ENCODE results near the gene HMCN1.

Gene HMCN1

DNA sequence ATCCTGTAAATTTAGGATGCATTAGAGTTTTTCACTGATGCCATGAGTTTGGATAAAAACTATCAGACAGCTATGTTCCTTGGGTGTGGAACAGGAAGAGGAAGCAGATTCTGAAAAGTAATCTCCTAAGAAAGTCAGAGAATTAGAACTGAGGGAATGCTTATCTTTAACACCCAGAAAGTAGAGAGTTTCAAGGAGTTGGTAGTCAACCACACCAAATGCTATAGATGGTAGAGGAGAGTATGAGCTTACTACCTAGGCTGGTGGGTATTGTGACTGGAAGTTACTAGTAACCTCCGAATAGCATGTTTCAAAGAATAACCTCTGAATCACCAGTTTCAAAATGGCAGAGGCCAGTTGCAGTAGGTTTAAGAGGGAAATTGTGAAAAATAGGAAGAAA lies 288.0 kb downstream of the HMCN1 start:
- no peak overlapping the region for H3K4me3 ChIP-seq (replicated peaks; ENCODE audit: low read depth, low read length)
- DNase-seq (ENCODE audit: extremely low read depth, low read depth) = no peak
- TF ChIP-seq, protein P1, sequence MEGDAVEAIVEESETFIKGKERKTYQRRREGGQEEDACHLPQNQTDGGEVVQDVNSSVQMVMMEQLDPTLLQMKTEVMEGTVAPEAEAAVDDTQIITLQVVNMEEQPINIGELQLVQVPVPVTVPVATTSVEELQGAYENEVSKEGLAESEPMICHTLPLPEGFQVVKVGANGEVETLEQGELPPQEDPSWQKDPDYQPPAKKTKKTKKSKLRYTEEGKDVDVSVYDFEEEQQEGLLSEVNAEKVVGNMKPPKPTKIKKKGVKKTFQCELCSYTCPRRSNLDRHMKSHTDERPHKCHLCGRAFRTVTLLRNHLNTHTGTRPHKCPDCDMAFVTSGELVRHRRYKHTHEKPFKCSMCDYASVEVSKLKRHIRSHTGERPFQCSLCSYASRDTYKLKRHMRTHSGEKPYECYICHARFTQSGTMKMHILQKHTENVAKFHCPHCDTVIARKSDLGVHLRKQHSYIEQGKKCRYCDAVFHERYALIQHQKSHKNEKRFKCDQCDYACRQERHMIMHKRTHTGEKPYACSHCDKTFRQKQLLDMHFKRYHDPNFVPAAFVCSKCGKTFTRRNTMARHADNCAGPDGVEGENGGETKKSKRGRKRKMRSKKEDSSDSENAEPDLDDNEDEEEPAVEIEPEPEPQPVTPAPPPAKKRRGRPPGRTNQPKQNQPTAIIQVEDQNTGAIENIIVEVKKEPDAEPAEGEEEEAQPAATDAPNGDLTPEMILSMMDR (IDR thresholded peaks at IDR 0.05; ENCODE audit: low read depth, low read length, missing control alignments) = no peak

DNA sequence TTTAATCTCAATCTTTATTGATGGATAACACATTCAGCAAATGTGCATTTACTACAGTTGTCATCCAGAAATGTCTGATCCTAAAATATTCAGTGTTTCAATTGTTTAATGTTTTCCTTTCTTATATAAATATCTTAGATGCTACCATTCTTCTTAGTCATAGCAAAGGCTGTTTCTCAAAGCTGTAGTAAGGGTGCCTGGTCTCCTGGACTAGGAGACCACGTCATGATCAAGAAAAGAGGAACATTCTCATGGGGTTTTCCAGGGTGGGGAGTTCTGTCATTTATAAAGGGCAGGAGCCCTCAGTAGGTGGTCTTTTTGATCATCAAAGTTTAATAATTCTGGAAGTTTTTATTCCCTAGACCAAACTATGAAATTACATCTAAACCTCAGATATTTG lies 292.8 kb downstream of the HMCN1 start:
- no peak overlapping the region for H3K4me3 ChIP-seq (replicated peaks; ENCODE audit: low read depth, low read length)
- TF ChIP-seq, protein P1 (IDR thresholded peaks at IDR 0.05; ENCODE audit: low read depth, low read length, missing control alignments) = no peak

DNA sequence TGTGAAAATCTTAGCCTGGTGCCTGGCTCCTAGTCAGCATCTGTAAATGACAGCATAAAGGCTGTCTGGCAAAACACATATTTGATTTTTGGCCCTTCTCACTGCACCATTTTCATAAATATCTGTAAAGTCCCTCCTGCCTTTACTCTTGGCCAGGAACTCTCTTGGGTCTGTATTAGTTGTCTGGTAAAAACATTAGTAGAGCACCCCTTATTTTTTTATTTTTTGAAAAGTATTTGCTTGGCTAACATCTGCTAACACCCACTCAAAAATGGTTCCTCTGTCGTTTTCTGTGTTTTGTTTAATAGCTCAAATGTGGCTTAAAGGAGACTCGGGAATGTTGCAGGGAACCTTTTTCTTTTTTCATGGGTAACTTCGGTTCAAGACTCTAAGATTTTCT lies 293.4 kb downstream of the HMCN1 start:
- no peak overlapping the region for H3K4me3 ChIP-seq (replicated peaks; ENCODE audit: low read depth, low read length)
- no peak for DNase-seq (ENCODE audit: extremely low read depth, low read depth)
- TF ChIP-seq, protein P1 (IDR thresholded peaks at IDR 0.05; ENCODE audit: low read depth, low read length, missing control alignments) = no peak

More for the DNA sequence above, 292.8 kb downstream of the HMCN1 start:
- no peak for DNase-seq (ENCODE audit: extremely low read depth, low read depth)

DNA sequence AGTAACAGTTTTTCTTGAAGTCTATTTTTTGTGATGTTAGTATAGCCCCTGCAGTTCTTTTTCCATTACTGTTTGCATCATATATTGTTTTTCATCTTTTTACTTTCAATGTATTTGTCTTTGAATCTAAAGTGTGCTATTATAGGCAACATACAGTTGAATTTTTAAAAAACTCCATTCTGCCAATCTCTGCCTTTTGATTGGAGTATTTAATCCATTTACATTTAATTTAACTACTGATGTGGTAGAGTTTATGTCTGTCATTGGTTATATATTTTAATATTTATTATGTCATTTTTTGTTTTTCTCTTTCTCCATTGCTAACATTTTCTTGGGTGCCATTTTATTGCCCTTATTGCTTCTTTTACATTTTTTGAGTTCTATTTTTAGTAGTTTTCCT lies 296.3 kb downstream of the HMCN1 start:
- no peak overlapping the region for H3K4me3 ChIP-seq (replicated peaks; ENCODE audit: low read depth, low read length)
- no peak for DNase-seq (ENCODE audit: extremely low read depth, low read depth)
- TF ChIP-seq, protein P1 (IDR thresholded peaks at IDR 0.05; ENCODE audit: low read depth, low read length, missing control alignments) = no peak

DNA sequence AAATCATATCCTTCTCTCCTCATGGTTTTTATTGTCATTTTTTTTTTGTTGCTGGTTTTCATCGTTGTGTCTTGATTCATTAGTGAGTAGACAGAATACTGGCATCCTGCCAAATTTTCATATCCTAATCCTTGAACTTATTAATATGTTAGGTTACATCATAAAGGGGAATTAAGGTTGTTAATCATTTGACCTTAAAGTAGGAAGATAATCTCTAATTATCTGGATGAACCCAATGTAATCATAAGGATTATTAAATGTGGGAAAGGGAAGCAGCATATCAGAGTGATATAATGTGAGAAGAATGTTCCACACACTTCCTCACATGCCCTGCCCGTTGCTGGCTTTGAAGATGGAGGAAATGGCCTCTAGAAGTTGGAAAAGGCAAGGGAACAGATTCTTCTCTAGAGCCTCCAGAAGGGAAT lies 299.7 kb downstream of the HMCN1 start:
- no peak for DNase-seq (ENCODE audit: extremely low read depth, low read depth)
- no peak overlapping the region for H3K4me3 ChIP-seq (replicated peaks; ENCODE audit: low read depth, low read length)
- TF ChIP-seq, protein P1 (IDR thresholded peaks at IDR 0.05; ENCODE audit: low read depth, low read length, missing control alignments) = no peak

DNA sequence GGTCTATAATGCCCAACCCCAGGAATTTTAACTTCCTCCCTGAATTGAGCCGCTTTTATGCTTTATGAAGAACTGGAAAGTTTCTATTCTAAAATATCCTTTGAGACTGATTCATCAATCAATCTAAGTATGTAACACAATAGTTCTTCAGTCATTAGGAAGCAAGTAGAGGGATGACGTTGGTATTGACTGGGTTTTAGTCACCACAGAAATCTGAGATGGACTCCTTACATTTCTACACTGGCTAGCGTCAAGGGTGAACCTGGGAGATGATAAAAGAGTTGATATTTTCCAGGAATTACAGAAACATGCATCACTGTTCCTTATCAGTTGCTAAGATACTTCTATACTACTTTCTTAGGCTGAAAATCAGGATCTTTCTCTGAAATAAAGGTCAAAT lies 308.0 kb downstream of the HMCN1 start:
- TF ChIP-seq, protein P1 (IDR thresholded peaks at IDR 0.05; ENCODE audit: low read depth, low read length, missing control alignments) = no peak
- DNase-seq (ENCODE audit: extremely low read depth, low read depth) = no peak
- H3K4me3 ChIP-seq (replicated peaks; ENCODE audit: low read depth, low read length) = no peak overlapping the region

DNA sequence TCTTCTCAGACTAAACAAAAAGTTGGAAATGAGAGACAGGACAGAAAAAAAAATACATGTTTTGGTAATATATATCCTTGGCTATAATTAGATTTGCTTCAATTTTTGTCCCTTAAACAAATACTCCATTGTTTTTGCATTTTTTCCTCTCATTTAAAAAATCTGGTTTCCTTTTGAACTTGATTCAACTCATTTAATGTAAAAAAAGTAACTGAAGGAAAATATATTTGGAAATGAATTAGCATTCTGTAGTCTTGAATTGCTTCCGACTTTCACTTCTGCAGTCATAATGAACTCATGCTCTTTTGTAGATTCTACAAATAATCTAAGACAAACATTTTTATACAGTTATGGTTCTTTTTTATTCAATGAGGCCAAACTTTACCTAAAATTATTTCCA lies 309.1 kb downstream of the HMCN1 start:
- DNase-seq (ENCODE audit: extremely low read depth, low read depth) = no peak
- TF ChIP-seq, protein P1 (IDR thresholded peaks at IDR 0.05; ENCODE audit: low read depth, low read length, missing control alignments) = no peak
- no peak overlapping the region for H3K4me3 ChIP-seq (replicated peaks; ENCODE audit: low read depth, low read length)
